H1 (cell line): ENCODE results near the gene ZNF304. TPM values are rescaled to one million over a fixed set of nuclear protein-coding genes. Genes with fewer than 3 reads are reported as not detected.

Experiments used
- CTCF ChIA-PET: fragments of 300-600 bp; sonication (Branson Sonifier 250); formaldehyde crosslinking; loops from one replicate; lab custom pipeline; 2021; ENCODE audit not compliant: partially characterized antibody; lab: Charles Lee
- POLR2A ChIA-PET: fragments of 300-600 bp; sonication (Branson Sonifier 250); formaldehyde crosslinking; loops from one replicate; lab custom pipeline; 2021; ENCODE audit warnings: inconsistent platforms; ENCODE audit not compliant: partially characterized antibody; lab: Charles Lee
- DNase-seq, 2 experiments: peaks; one replicate each; pipeline versions ENCODE4 v3.0.0 to v3.0.0-alpha.2; 2010 to 2022; ENCODE audit warnings: low spot score in 2 of 2, low read depth in 1 of 2, mixed read lengths in 1 of 2
- FAIRE-seq: peaks from 2 replicates; lab custom pipeline; 2011; peaks lifted over from hg19 to GRCh38; lab: Jason Lieb, UNC
- H2AFZ ChIP-seq: 2 replicates; pipeline ENCODE4 v1.8.1; 2012; ENCODE audit warnings: low read length, inconsistent platforms
- H2AK5ac ChIP-seq: 2 replicates; pipeline ENCODE4 v1.6.1; 2013; ENCODE audit warnings: low read depth, low read length
- H2BK120ac ChIP-seq: replicated peaks from 2 replicates; pipeline ENCODE3; 2013; ENCODE audit warnings: low read depth, low read length, inconsistent platforms
- H2BK12ac ChIP-seq: 2 replicates; pipeline ENCODE4 v1.6.1; 2013; ENCODE audit warnings: low read depth, low read length
- H2BK15ac ChIP-seq: 2 replicates; pipeline ENCODE4 v1.6.1; 2013; ENCODE audit warnings: low read length
- H2BK20ac ChIP-seq: 2 replicates; pipeline ENCODE4 v1.6.1; 2013; ENCODE audit warnings: low read length
- H2BK5ac ChIP-seq: 2 replicates; pipeline ENCODE4 v1.6.1; 2013; ENCODE audit warnings: low read depth, low read length
- H3K14ac ChIP-seq: 2 replicates; pipeline ENCODE4 v1.6.1; 2013; ENCODE audit warnings: inconsistent platforms; ENCODE audit not compliant: insufficient read length
- H3K18ac ChIP-seq: 2 replicates; pipeline ENCODE4 v1.6.1; 2013; ENCODE audit warnings: low read length; ENCODE audit errors: extremely low read depth
- H3K23ac ChIP-seq: 2 replicates; pipeline ENCODE4 v1.6.1; 2013; ENCODE audit warnings: inconsistent platforms; ENCODE audit not compliant: insufficient read length
- H3K23me2 ChIP-seq: 2 replicates; pipeline ENCODE4 v1.6.1; 2013; ENCODE audit warnings: low read depth, low read length
- H3K27ac ChIP-seq: 2 replicates; pipeline ENCODE4 v1.6.1; 2011; ENCODE audit warnings: low read depth, low read length, inconsistent platforms
- H3K27me3 ChIP-seq, 4 experiments: replicated peaks in 1 of 4; 1 replicate in 1 of 4; 2 replicates in 3 of 4; pipeline versions ENCODE4 v1.6.1 to v1.8.1; 2011 to 2013; ENCODE audit warnings: low read length in 3 of 4, mild to moderate bottlenecking in 3 of 4, inconsistent platforms in 2 of 4, mixed read lengths in 2 of 4, moderate library complexity in 1 of 4; ENCODE audit not compliant: control insufficient read depth in 3 of 4, insufficient read depth in 3 of 4; ENCODE audit errors: extremely low read depth in 1 of 4
- H3K36me3 ChIP-seq, 4 experiments: 2 replicates each; pipeline versions ENCODE4 v1.6.1 to v1.8.1; 2011 to 2013; ENCODE audit warnings: mild to moderate bottlenecking in 4 of 4, low read length in 3 of 4, moderate library complexity in 2 of 4, control low read depth in 1 of 4, inconsistent platforms in 1 of 4; ENCODE audit not compliant: insufficient read depth in 4 of 4, control insufficient read depth in 2 of 4
- H3K4ac ChIP-seq: replicated peaks from 2 replicates; pipeline ENCODE3; 2013; ENCODE audit warnings: low read length, low read depth, mixed read lengths, inconsistent platforms; ENCODE audit not compliant: insufficient read length
- H3K4me1 ChIP-seq, 4 experiments: replicated peaks in 1 of 4; 1 replicate in 1 of 4; 2 replicates in 3 of 4; pipeline versions ENCODE4 v1.6.1 to v1.8.1; 2011 to 2013; ENCODE audit warnings: low read length in 3 of 4, inconsistent platforms in 2 of 4, mixed read lengths in 1 of 4; ENCODE audit not compliant: insufficient read depth in 4 of 4, control insufficient read depth in 3 of 4
- H3K4me2 ChIP-seq, 2 experiments: 2 replicates each; pipeline versions ENCODE4 v1.6.1 to v1.8.1; 2011 to 2013; ENCODE audit warnings: low read depth in 2 of 2, low read length in 2 of 2, control low read depth in 1 of 2, inconsistent platforms in 1 of 2, mild to moderate bottlenecking in 1 of 2; ENCODE audit not compliant: insufficient read depth in 1 of 2
- H3K4me3 ChIP-seq, 4 experiments: fragments of 200-600, 300-600 bp in 1 of 4; sonication (generic), shearing (Covaris generic), sonication (Bioruptor Twin) in 1 of 4; 2 replicates each; pipeline versions ENCODE4 v1.5.1 to v1.8.1; 2011 to 2016; ENCODE audit warnings: low read length in 4 of 4, low read depth in 3 of 4, control low read depth in 2 of 4, inconsistent platforms in 2 of 4, mild to moderate bottlenecking in 2 of 4, mixed read lengths in 1 of 4, moderate library complexity in 1 of 4; ENCODE audit not compliant: insufficient read depth in 2 of 4; ENCODE audit errors: extremely low read depth in 1 of 4
- H3K56ac ChIP-seq: replicated peaks from 2 replicates; pipeline ENCODE3; 2013; ENCODE audit warnings: low read depth, mild to moderate bottlenecking, mixed read lengths, low read length, inconsistent platforms; ENCODE audit not compliant: insufficient read length
- H3K79me1 ChIP-seq: 2 replicates; pipeline ENCODE4 v1.6.1; 2013; ENCODE audit warnings: low read depth, low read length, control low read depth
- H3K79me2 ChIP-seq, 2 experiments: 2 replicates each; pipeline versions ENCODE4 v1.6.1 to v1.8.1; 2012 to 2013; ENCODE audit warnings: low read length in 2 of 2, mild to moderate bottlenecking in 2 of 2, inconsistent platforms in 1 of 2; ENCODE audit not compliant: insufficient read depth in 2 of 2, control insufficient read depth in 1 of 2
- H3K9ac ChIP-seq, 4 experiments: replicated peaks in 1 of 4; 1 replicate in 1 of 4; 2 replicates in 3 of 4; pipeline versions ENCODE4 v1.6.1 to v1.8.1; 2011 to 2013; ENCODE audit warnings: low read depth in 3 of 4, low read length in 3 of 4, control low read depth in 2 of 4, mild to moderate bottlenecking in 2 of 4, moderate library complexity in 2 of 4, inconsistent platforms in 1 of 4; ENCODE audit errors: extremely low read depth in 1 of 4
- H3K9me3 ChIP-seq, 2 experiments: 2 replicates each; pipeline versions ENCODE4 v1.6.1 to v1.8.1; 2012 to 2013; ENCODE audit warnings: mild to moderate bottlenecking in 2 of 2, moderate library complexity in 2 of 2, control low read depth in 1 of 2, inconsistent platforms in 1 of 2, low read depth in 1 of 2, low read length in 1 of 2, mixed read lengths in 1 of 2; ENCODE audit not compliant: insufficient read depth in 2 of 2
- H4K20me1 ChIP-seq, 2 experiments: replicated peaks in 1 of 2; 2 replicates each; pipeline versions ENCODE3 to v1.8.1; 2011 to 2013; ENCODE audit warnings: inconsistent platforms in 2 of 2, low read length in 2 of 2, mild to moderate bottlenecking in 1 of 2; ENCODE audit not compliant: insufficient read depth in 2 of 2, control insufficient read depth in 1 of 2
- H4K5ac ChIP-seq: 2 replicates; pipeline ENCODE4 v1.6.1; 2013; ENCODE audit warnings: low read length, low read depth, mixed read lengths, inconsistent platforms; ENCODE audit not compliant: insufficient read length
- H4K8ac ChIP-seq: 2 replicates; pipeline ENCODE4 v1.8.0; 2013; ENCODE audit warnings: mild to moderate bottlenecking, moderate library complexity, low read length, inconsistent platforms; ENCODE audit not compliant: insufficient read depth; ENCODE audit errors: extremely low read depth
- H4K91ac ChIP-seq: replicated peaks from 2 replicates; pipeline ENCODE3; 2013; ENCODE audit warnings: low read length, mixed read lengths, inconsistent platforms; ENCODE audit not compliant: insufficient read length
- CTCF ChIP-seq, 3 experiments: IDR thresholded peaks; 1 replicate in 2 of 3; 2 replicates in 1 of 3; pipeline versions ENCODE4 v1.5.1 to v1.6.1; 2011; ENCODE audit warnings: low read length in 3 of 3, mild to moderate bottlenecking in 3 of 3, inconsistent platforms in 2 of 3, low read depth in 1 of 3, moderate library complexity in 1 of 3; ENCODE audit not compliant: insufficient read depth in 1 of 3; ENCODE audit errors: control extremely low read depth in 1 of 3
- HDAC2 ChIP-seq, 2 experiments: fragments of 300-600 bp in 1 of 2; sonication (generic) in 1 of 2; IDR thresholded peaks; 2 replicates each; pipeline ENCODE4 v1.6.1; 2011 to 2012; ENCODE audit warnings: low read depth in 2 of 2, low read length in 2 of 2, mild to moderate bottlenecking in 2 of 2, moderate library complexity in 2 of 2, borderline replicate concordance in 1 of 2, inconsistent platforms in 1 of 2
- KDM5A ChIP-seq: fragments of 200-600 bp; IDR thresholded peaks from 2 replicates; pipeline ENCODE4 v1.7.1; 2012; ENCODE audit warnings: mild to moderate bottlenecking, low read length, inconsistent platforms, mixed read lengths
- RAD21 ChIP-seq, 2 experiments: IDR thresholded peaks in 1 of 2; conservative IDR thresholded peaks in 1 of 2; 2 replicates each; pipeline ENCODE4 v1.6.1; 2011; ENCODE audit warnings: low read depth in 2 of 2, low read length in 2 of 2, improper control_type of control experiment in 1 of 2, inconsistent platforms in 1 of 2, mild to moderate bottlenecking in 1 of 2, moderate library complexity in 1 of 2
- WGBS, 2 experiments: shearing (Covaris generic) in 1 of 2; methylation state at CpG; one replicate each; pipeline versions ENCODE4 v1.1.6 to v1.1.7; 2013 to 2015; ENCODE audit warnings: low lambda C conversion rate in 2 of 2, mixed read lengths in 2 of 2, inconsistent platforms in 1 of 2, low coverage in 1 of 2, missing lambda C conversion rate in 1 of 2; ENCODE audit not compliant: insufficient replicate concordance in 2 of 2, insufficient coverage in 1 of 2, insufficient read length in 1 of 2; ENCODE audit errors: extremely low coverage in 1 of 2, missing lambda C conversion rate in 1 of 2; 5-methylcytosine and 5-hydroxymethylcytosine counted together
- polyA plus RNA-seq, 7 experiments: library from polyadenylated mRNA; depleted of rRNA in 3 of 7; stranded (reverse) in 5 of 7; unstranded in 2 of 7; fragments of >200 nt in 5 of 7; fragments of 200-250 nt in 2 of 7; gene quantifications; 1 replicate in 5 of 7; 2 replicates in 1 of 7; 4 replicates in 1 of 7; pipeline versions ENCODE4 v1.2.1 to v1.2.3, GENCODE V29; 2011 to 2013; ENCODE audit warnings: missing spikeins in 2 of 7, mixed read lengths in 2 of 7
- total RNA-seq: library from RNA; stranded (reverse); fragmentation: NEBNext Ultra II Directional; extraction: Animal tissue kit (Norgen Biotek cat#: 25700); gene quantifications from 2 replicates; pipeline ENCODE4 v1.2.1, GENCODE V29; 2021

Gene ZNF304
- total and polyA plus RNA-seq, 2 of the 8 experiments (the other 6 are each of a cell fraction or from before 2014, with no cell fraction given), result 4.3 to 10.5 TPM

GRCh38 chr19:57302727-57303401 lies 48.2 kb upstream of the ZNF304 start:
- Histone ChIP-seq H4K5ac (no peak overlapping the region), H3K4ac (no peak overlapping the region), H2BK15ac (no peak overlapping the region), H2AK5ac (no peak overlapping the region), H2BK20ac (no peak overlapping the region), H3K56ac (no peak overlapping the region), H2BK12ac (no peak overlapping the region), H3K9me3 (no peaks in the 10 kb centered on the region), H2BK120ac (no peak overlapping the region), H3K36me3 (peaks cover 0 to 4% (median 0%) of the 10 kb centered on the region in 4 experiments; a peak in 3 of 8 replicates), H2BK5ac (peak overlapping the region; percentile 49; the same call in 1 of the 2 replicates), H3K27ac (0 out of 2 replicates have a peak overlapping the region, but pooled peaks have one; percentile 39), H3K23ac (no peak overlapping the region), H3K4me1 (peaks cover 0 to 4% (median 2%) of the 10 kb centered on the region in 4 experiments; a peak in 2 of 7 replicates), H2AFZ (no peak overlapping the region), H4K8ac (no peak overlapping the region), H3K18ac (no peak overlapping the region), H3K14ac (no peak overlapping the region), H3K4me3 (no peak overlapping the region), H3K27me3 (no peaks in the 10 kb centered on the region), H3K4me2 (no peak overlapping the region), H3K79me2 (peaks cover 0 to 28% of the 10 kb centered on the region in 2 experiments; a peak in 1 of 4 replicates), H4K91ac (no peak overlapping the region), H4K20me1 (peaks cover 9 to 12% of the 10 kb centered on the region in 2 experiments), H3K9ac (0 out of 7 replicates have a peak overlapping the region, but pooled peaks of 1 of the 4 experiments have one; percentile 3), H3K79me1 (peaks cover 9% of the 10 kb centered on the region; the same call in 1 of the 2 replicates), H3K23me2 (no peaks in the 10 kb centered on the region)
- no peak for DNase-seq
- CTCF ChIA-PET, result interaction anchor here (0.9 to 1.8 kb wide), 7 partner anchors 9 to 65 kb away, joined by 3 to 6 read pairs (median 4); no protein-coding TSS in a partner anchor
- POLR2A ChIA-PET, result interaction anchor here (0.6 to 3.0 kb wide), 7 partner anchors 11 to 109 kb away, joined by 3 to 13 read pairs (median 4); partner anchors contain the start of gene ZNF304
- FAIRE-seq, result no peak
- peak in 1 of 2 experiments; percentile 26; a peak in 1 of 4 replicates for TF ChIP-seq RAD21 (IDR thresholded peaks at IDR 0.05 in 1 of 2, conservative IDR thresholded peaks at IDR 0.05 in 1 of 2; ENCODE audit: low read depth in 2 of 2, low read length in 2 of 2)
- TF ChIP-seq CTCF (IDR thresholded peaks at IDR 0.05; ENCODE audit: control extremely low read depth in 1 of 3, insufficient read depth in 1 of 3, low read depth in 1 of 3, low read length in 3 of 3), result peak; percentile 13 to 53 (median 34); a peak in 3 of 4 replicates
- TF ChIP-seq HDAC2 (IDR thresholded peaks at IDR 0.05; ENCODE audit: borderline replicate concordance in 1 of 2, low read depth in 2 of 2, low read length in 2 of 2), result no peak
- TF ChIP-seq KDM5A, result no peak
- WGBS, 2 experiments, result 73% methylated on average over 7 of the region's 7 CpGs; no CpG with 5 or more reads in 1 of the 2 experiments
